HepG2 (cell line): ENCODE measurements around the gene PCSK6. TPM values are rescaled to one million over a fixed set of nuclear protein-coding genes. Genes with fewer than 3 reads are reported as not detected.
A peak's percentile ranks its signal among the peaks of the same experiment; 100 is the strongest.

ENCODE experiments used
- ATAC-seq: fragments of 200-7000 bp; cut with Tn5 transposase; 3 replicates; pipeline ENCODE4 v1.9.1; 2020; ENCODE audit warnings: mild to moderate bottlenecking, moderate library complexity
- BruUV-seq: library from RNA; stranded (reverse); fragments of 400-500 nt; replicated peaks from 2 replicates; lab custom pipeline; 2021; lab: Mats Ljungman, UMichigan
- CTCF ChIA-PET: fragments of 300-600 bp; formaldehyde crosslinking; extraction: SDS; loops from one replicate; lab custom pipeline; 2021; ENCODE audit warnings: low total read pairs, inconsistent platforms, low intra/inter-chr PET ratio; lab: Yijun Ruan, JAX
- POLR2A ChIA-PET: fragments of 350-600 bp; sonication (Branson Sonifier 250); formaldehyde crosslinking; loops from one replicate; lab custom pipeline; 2020; ENCODE audit warnings: antibody characterized with exemption, inconsistent platforms; lab: Yijun Ruan, JAX
- DNase-seq: peaks from one replicate; pipeline ENCODE4 v3.0.0-alpha.2; 2015; ENCODE audit warnings: low spot score
- FAIRE-seq: peaks from 3 replicates; lab custom pipeline; 2011; peaks lifted over from hg19 to GRCh38; lab: Jason Lieb, UNC
- H2AFZ ChIP-seq: one replicate; pipeline ENCODE4 v1.6.1; 2011; ENCODE audit warnings: low read length, inconsistent platforms
- H3K27ac ChIP-seq: fragments of 300-600 bp; 3 replicates; pipeline ENCODE4 v1.8.0; 2011; ENCODE audit warnings: mixed run types, mild to moderate bottlenecking, mixed read lengths, low read length, inconsistent platforms; ENCODE audit not compliant: insufficient read depth; ENCODE audit errors: extremely low read length
- H3K27me3 ChIP-seq, 2 experiments: fragments of 200-600 bp in 1 of 2; 2 replicates in 1 of 2; 3 replicates in 1 of 2; pipeline versions ENCODE4 v1.6.0 to v1.8.0; 2011; ENCODE audit warnings: low read length in 2 of 2, mild to moderate bottlenecking in 2 of 2, moderate library complexity in 2 of 2, inconsistent platforms in 1 of 2; ENCODE audit not compliant: insufficient read depth in 2 of 2, control insufficient read depth in 1 of 2
- H3K36me3 ChIP-seq, 2 experiments: fragments of 200-600 bp in 1 of 2; replicated peaks in 1 of 2; 2 replicates in 1 of 2; 3 replicates in 1 of 2; pipeline versions ENCODE4 v1.5.1 to v1.8.0; 2011; ENCODE audit warnings: low read length in 2 of 2, inconsistent platforms in 1 of 2; ENCODE audit not compliant: insufficient read depth in 2 of 2, control insufficient read depth in 1 of 2
- H3K4me1 ChIP-seq: 2 replicates; pipeline ENCODE4 v1.5.1; 2012; ENCODE audit warnings: low read length, inconsistent platforms; ENCODE audit not compliant: insufficient read depth
- H3K4me2 ChIP-seq: 2 replicates; pipeline ENCODE4 v1.6.0; 2011; ENCODE audit warnings: low read depth, low read length, inconsistent platforms
- H3K4me3 ChIP-seq, 3 experiments: fragments of 200-600 bp in 1 of 3; sonication (generic), shearing (Covaris generic) in 1 of 3; replicated peaks in 1 of 3; 2 replicates each; pipeline ENCODE4 v1.5.1; 2011 to 2016; ENCODE audit warnings: low read length in 3 of 3, inconsistent platforms in 2 of 3, low read depth in 2 of 3, mild to moderate bottlenecking in 2 of 3, control low read depth in 1 of 3, mixed read lengths in 1 of 3; ENCODE audit not compliant: insufficient read depth in 1 of 3
- H3K79me2 ChIP-seq: one replicate; pipeline ENCODE4 v1.6.1; 2011; ENCODE audit warnings: low read length, inconsistent platforms; ENCODE audit not compliant: insufficient read depth
- H3K9ac ChIP-seq: 2 replicates; pipeline ENCODE4 v1.6.0; 2011; ENCODE audit warnings: mild to moderate bottlenecking, low read depth, low read length, inconsistent platforms; ENCODE audit not compliant: insufficient read depth
- H3K9me3 ChIP-seq: 2 replicates; pipeline ENCODE4 v1.5.1; 2012; ENCODE audit warnings: mild to moderate bottlenecking, low read length
- H4K20me1 ChIP-seq: 2 replicates; pipeline ENCODE4 v1.6.0; 2011; ENCODE audit warnings: inconsistent platforms, mild to moderate bottlenecking, low read length, moderate library complexity; ENCODE audit not compliant: insufficient read depth
- ATF5 ChIP-seq: sonication (generic); formaldehyde crosslinking; IDR thresholded peaks from 2 replicates; pipeline ENCODE4 v1.4.0; 2020; ENCODE audit warnings: mild to moderate bottlenecking, low read depth, missing genetic modification reagents
- ATF7 ChIP-seq, 2 experiments: fragments of 450-650 bp in 1 of 2; sonication (generic) in 1 of 2; formaldehyde crosslinking in 1 of 2; IDR thresholded peaks; 2 replicates each; pipeline versions ENCODE4 v1.4.0 to v1.6.1; 2016 to 2020; ENCODE audit warnings: antibody characterized with exemption in 1 of 2, mild to moderate bottlenecking in 1 of 2, missing genetic modification reagents in 1 of 2
- CAMTA2 ChIP-seq: sonication (generic); formaldehyde crosslinking; IDR thresholded peaks from 2 replicates; pipeline ENCODE4 v1.4.0; 2020; ENCODE audit warnings: mild to moderate bottlenecking, missing genetic modification reagents, borderline replicate concordance
- ELF1 ChIP-seq: sonication (generic); formaldehyde crosslinking; IDR thresholded peaks from 2 replicates; pipeline ENCODE4 v1.4.0; 2020; ENCODE audit warnings: missing genetic modification reagents
- NCOA2 ChIP-seq: sonication (generic); formaldehyde crosslinking; IDR thresholded peaks from 2 replicates; pipeline ENCODE4 v1.8.0; 2022; ENCODE audit warnings: inconsistent platforms
- RBM22 ChIP-seq: fragments of 200-400 bp; formaldehyde crosslinking; optimal IDR thresholded peaks from 2 replicates; pipeline ENCODE3; 2017; ENCODE audit warnings: mild to moderate bottlenecking, low read length, moderate library complexity
- SRSF9 ChIP-seq: fragments of 200-400 bp; formaldehyde crosslinking; IDR thresholded peaks from 2 replicates; pipeline ENCODE4 v1.6.1; 2018; ENCODE audit warnings: borderline replicate concordance, mild to moderate bottlenecking, low read depth, low read length; ENCODE audit not compliant: insufficient read depth, poor library complexity, severe bottlenecking
- USF2 ChIP-seq, 2 experiments: sonication (generic) in 1 of 2; formaldehyde crosslinking in 1 of 2; IDR thresholded peaks; 2 replicates each; pipeline versions ENCODE4 v1.5.1 to v1.6.1; 2011 to 2020; ENCODE audit warnings: borderline replicate concordance in 1 of 2, low read depth in 1 of 2, low read length in 1 of 2, mild to moderate bottlenecking in 1 of 2, missing genetic modification reagents in 1 of 2, moderate library complexity in 1 of 2
- ZFP41 ChIP-seq: sonication (generic); formaldehyde crosslinking; IDR thresholded peaks from 2 replicates; pipeline ENCODE4 v1.4.0; 2020; ENCODE audit warnings: mild to moderate bottlenecking, missing genetic modification reagents, borderline replicate concordance
- ZNF180 ChIP-seq: sonication (generic); formaldehyde crosslinking; IDR thresholded peaks from 2 replicates; pipeline ENCODE4 v1.4.0; 2020; ENCODE audit warnings: low read depth, missing genetic modification reagents, borderline replicate concordance
- ZNF614 ChIP-seq: IDR thresholded peaks from 2 replicates; pipeline ENCODE4 v1.6.1; 2018; ENCODE audit warnings: missing biosample characterization, missing genetic modification reagents, inconsistent platforms, borderline replicate concordance
- ZNF670 ChIP-seq: sonication (generic); formaldehyde crosslinking; IDR thresholded peaks from 2 replicates; pipeline ENCODE4 v1.8.0; 2022; ENCODE audit warnings: mild to moderate bottlenecking, missing genetic modification reagents, borderline replicate concordance
- ZNF83 ChIP-seq: sonication (generic); formaldehyde crosslinking; IDR thresholded peaks from 2 replicates; pipeline ENCODE4 v1.4.0; 2020; ENCODE audit warnings: missing genetic modification reagents, mild to moderate bottlenecking, borderline replicate concordance
- WGBS: methylation state at CpG from one replicate; pipeline ENCODE4 v1.1.6; 2017; ENCODE audit warnings: low lambda C conversion rate; 5-methylcytosine and 5-hydroxymethylcytosine counted together
- in situ Hi-C: cut with HindIII; loops from 2 replicates; pipeline ENCODE4 v1.10.0; 2017; ENCODE audit warnings: low pct_unique_long_range_greater_than_20kb; ENCODE audit not compliant: extremely low pct_ligation_motif_present
- intact Hi-C: fragments of 100-400 bp; cut with micrococcal nuclease; formaldehyde crosslinking; loops from one replicate; pipeline ENCODE4 v1.10.0; 2022; ENCODE audit not compliant: unreplicated experiment
- polyA plus RNA-seq, 8 experiments: library from polyadenylated mRNA; depleted of rRNA in 3 of 8; stranded (reverse) in 7 of 8; unstranded in 1 of 8; fragments of >200 nt; fragmentation: Illumina TruSeq in 4 of 8; extraction: Trizol in 4 of 8; gene quantifications; 2 replicates each; pipeline versions ENCODE4 v1.2.1 to v1.2.3, GENCODE V29; 2011 to 2016; ENCODE audit warnings: low read depth in 4 of 8, missing spikeins in 1 of 8, mixed read lengths in 1 of 8; ENCODE audit not compliant: insufficient read depth in 1 of 8
- total RNA-seq, 5 experiments: library from RNA; depleted of rRNA; stranded (reverse); fragments of >200 nt; fragmentation: Illumina TruSeq; extraction: Trizol; gene quantifications; 2 replicates each; pipeline ENCODE4 v1.2.3, GENCODE V29; 2016; ENCODE audit warnings: low read depth in 1 of 5

The PCSK6 gene
- total and polyA plus RNA-seq, 2 of the 13 experiments (the other 11 are each of a cell fraction or from before 2014, with no cell fraction given), result 56.5 to 155 TPM

- H3K27me3 ChIP-seq, result no peaks in the 10 kb centered on the region
- no peak overlapping the region for H3K4me3 ChIP-seq
- peaks cover 89% of the 10 kb centered on the region for H3K4me1 ChIP-seq
- no peak overlapping the region for H2AFZ ChIP-seq
- BruUV-seq, result no TSS peak
- no peak for TF ChIP-seq ATF5 (CRISPR knock-in tag)
- peak; percentile 51 for TF ChIP-seq RBM22
- TF ChIP-seq CAMTA2 (CRISPR knock-in tag), result 0 out of 2 replicates have a peak, but pooled peaks have one; percentile 45
- H3K36me3 ChIP-seq, result peaks cover 4 to 14% of the 10 kb centered on the region in 2 experiments; a peak in 4 of 5 replicates
- no peaks in the 10 kb centered on the region for H4K20me1 ChIP-seq
- no peak overlapping the region for H3K4me2 ChIP-seq
- H3K9me3 ChIP-seq, result no peaks in the 10 kb centered on the region
- FAIRE-seq (no peak), DNase-seq (no peak), ATAC-seq (no peak)
- peaks cover 66% of the 10 kb centered on the region for H3K79me2 ChIP-seq
- intact Hi-C loops, result no loop called here
- POLR2A ChIA-PET, result interaction anchor here (4.1 kb wide), 1 partner anchor 11 kb away, joined by 32 read pairs; no protein-coding TSS in a partner anchor
- peak overlapping the region; percentile 72 for H3K27ac ChIP-seq
- in situ Hi-C loops, result no loop called here
- WGBS, result 95% methylated on average over 18 of the region's 21 CpGs
- CTCF ChIA-PET, result no interaction called here
- no peak overlapping the region for H3K9ac ChIP-seq
Observed at GRCh38 chr15:101449471-101450402, 39.8 kb downstream of the PCSK6 start.

GRCh38 chr15:101448336-101448735, 41.2 kb downstream of the PCSK6 start:
- in situ Hi-C loops, result no loop called here
- peaks cover 84% of the 10 kb centered on the region for H3K4me1 ChIP-seq
- H3K79me2 ChIP-seq, result peaks cover 61% of the 10 kb centered on the region
- CTCF ChIA-PET, result no interaction called here
- no peak overlapping the region for H2AFZ ChIP-seq
- intact Hi-C loops, result no loop called here
- H3K4me2 ChIP-seq, result no peak overlapping the region
- H4K20me1 ChIP-seq, result no peaks in the 10 kb centered on the region
- no peaks in the 10 kb centered on the region for H3K9me3 ChIP-seq
- no peak overlapping the region for H3K9ac ChIP-seq
- no peak overlapping the region for H3K4me3 ChIP-seq
- BruUV-seq, result no TSS peak
- ATAC-seq, result no peak
- H3K27ac ChIP-seq, result no peak overlapping the region
- POLR2A ChIA-PET, result no interaction called here
- 94% methylated on average over 3 of the region's 3 CpGs for WGBS
- no peaks in the 10 kb centered on the region for H3K27me3 ChIP-seq
- DNase-seq, result no peak
- H3K36me3 ChIP-seq, result peaks cover 5 to 22% of the 10 kb centered on the region in 2 experiments
- FAIRE-seq, result no peak
- TF ChIP-seq ZNF180 (CRISPR knock-in tag) (no peak), USF2 (IDR thresholded peaks at IDR 0.05; ENCODE audit: low read depth, low read length) (no peak), USF2 (CRISPR knock-in tag; IDR thresholded peaks at IDR 0.05; ENCODE audit: borderline replicate concordance) (no peak), ATF7 (IDR thresholded peaks at IDR 0.05) (no peak), ATF7 (CRISPR knock-in tag; IDR thresholded peaks at IDR 0.05) (no peak), SRSF9 (no peak), NCOA2 (CRISPR knock-in tag) (no peak), ZNF670 (CRISPR knock-in tag) (no peak), ZNF83 (CRISPR knock-in tag) (no peak), ELF1 (CRISPR knock-in tag) (no peak), ZFP41 (CRISPR knock-in tag) (no peak), ZNF614 (no peak)
